GM10266 (cell line): Measurements from ENCODE around the gene DAPK1.

Experiments
- DNase-seq: peaks from one replicate; pipeline ENCODE4 v3.0.0; 2012; ENCODE audit errors: extremely low spot score
- CTCF ChIP-seq: IDR thresholded peaks from 2 replicates; pipeline ENCODE4 v1.5.1; 2012; ENCODE audit warnings: mild to moderate bottlenecking, low read depth; ENCODE audit not compliant: control insufficient read depth, insufficient read depth; ENCODE audit errors: missing control alignments

The DAPK1 gene

GRCh38 chr9:87527211-87527916, 29.7 kb downstream of the DAPK1 start:
- no peak for TF ChIP-seq CTCF
- DNase-seq: no peak

- DNase-seq: no peak
- TF ChIP-seq CTCF: no peak
These were observed 31.3 kb downstream of the DAPK1 start for GRCh38 chr9:87528969-87529368.

- DNase-seq: no peak
These were observed 32.0 kb downstream of the DAPK1 start for GRCh38 chr9:87529671-87530070.

GRCh38 chr9:87530716-87531115, 33.0 kb downstream of the DAPK1 start:
- no peak for DNase-seq
- no peak for TF ChIP-seq CTCF

More at GRCh38 chr9:87529671-87530070, 32.0 kb downstream of the DAPK1 start:
- TF ChIP-seq CTCF: no peak

GRCh38 chr9:87531370-87532295, 34.0 kb downstream of the DAPK1 start:
- TF ChIP-seq CTCF: no peak
- no peak for DNase-seq

GRCh38 chr9:87533271-87533670, 35.6 kb downstream of the DAPK1 start:
- no peak for DNase-seq
- peak; percentile 31 for TF ChIP-seq CTCF

GRCh38 chr9:87534036-87534435, 36.4 kb downstream of the DAPK1 start:
- no peak for DNase-seq
- TF ChIP-seq CTCF: no peak
